ENCODE data around the gene VLDLR. TPM values are rescaled to one million over a fixed set of nuclear protein-coding genes. Genes with fewer than 3 reads are reported as not detected.

Gene VLDLR
- total RNA-seq, 4 donors from 2014 or later: 12.4 to 20.2 (median 15.7) TPM

- DNase-seq: no peak
- Histone ChIP-seq H3K4me1 (peaks cover 0 to 20% (median 0%) of the 10 kb centered on the region in 3 donors), H3K36me3 (peaks cover 0 to 90% (median 11%) of the 10 kb centered on the region in 3 donors), H3K9me3 (no peaks in the 10 kb centered on the region), H3K4me3 (no peak overlapping the region), H3K27ac (no peak overlapping the region), H3K27me3 (no peaks in the 10 kb centered on the region)
- 82 to 87% methylated on average over 7 of the region's 7 CpGs for WGBS, 2 donors
- intact Hi-C loops (cut with DNase I): no loop called here
- TF ChIP-seq CTCF (IDR thresholded peaks at IDR 0.05) (no peak), POLR2A (IDR thresholded peaks at IDR 0.05) (no peak)
These were observed 18.2 kb downstream of the VLDLR start for GRCh38 chr9:2639786-2640185.

DNA sequence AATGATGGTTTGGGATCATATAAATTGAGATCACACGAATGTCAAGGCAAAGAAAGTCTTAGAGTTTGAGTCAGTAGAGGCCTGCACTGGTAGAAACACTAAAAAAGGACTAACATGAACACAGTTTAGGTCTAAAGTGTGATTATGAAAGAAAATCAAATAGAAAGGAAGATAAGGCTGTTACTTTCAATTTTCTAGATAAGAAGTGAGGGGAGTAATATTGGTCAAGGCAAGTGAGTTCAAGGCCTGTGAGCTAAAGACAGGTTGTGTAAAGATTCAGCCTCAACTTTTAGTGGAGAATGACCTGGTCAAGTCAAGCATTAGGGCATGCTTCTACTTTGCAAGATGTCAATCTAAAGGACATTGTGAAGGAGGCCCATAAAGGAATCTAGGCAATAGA, 19.0 kb downstream of the VLDLR start:
- no peak for DNase-seq
- Histone ChIP-seq H3K4me3 (no peak overlapping the region), H3K9me3 (no peaks in the 10 kb centered on the region), H3K4me1 (peaks cover 0 to 14% (median 0%) of the 10 kb centered on the region in 3 donors), H3K27me3 (no peaks in the 10 kb centered on the region), H3K27ac (peak overlapping the region in 2 of 4 donors; percentile 2 to 25), H3K36me3 (peaks cover 0 to 94% (median 11%) of the 10 kb centered on the region in 3 donors)
- 83 to 87% methylated on average over 1 of the region's 1 CpG for WGBS, 2 donors
- intact Hi-C loops (cut with DNase I): no loop called here
- TF ChIP-seq POLR2A (IDR thresholded peaks at IDR 0.05) (no peak), CTCF (IDR thresholded peaks at IDR 0.05) (no peak)

- intact Hi-C loops (cut with DNase I): no loop called here
- no peak for TF ChIP-seq CTCF (IDR thresholded peaks at IDR 0.05)
- TF ChIP-seq POLR2A (IDR thresholded peaks at IDR 0.05): no peak
- H3K27ac ChIP-seq: peak overlapping the region in 2 of 4 donors; percentile 2 to 25
- 69 to 71% methylated on average over 7 to 8 of the region's 8 CpGs for WGBS, 2 donors
- no peak for DNase-seq
- no peaks in the 10 kb centered on the region for H3K27me3 ChIP-seq
- H3K4me3 ChIP-seq: no peak overlapping the region
- peaks cover 0 to 12% (median 0%) of the 10 kb centered on the region in 3 donors for H3K4me1 ChIP-seq
- H3K9me3 ChIP-seq: no peaks in the 10 kb centered on the region
- peaks cover 0 to 94% (median 11%) of the 10 kb centered on the region in 3 donors for H3K36me3 ChIP-seq
These were observed 19.4 kb downstream of the VLDLR start for GRCh38 chr9:2641033-2641432.

- intact Hi-C loops (cut with DNase I): no loop called here
- peaks cover 0 to 95% (median 11%) of the 10 kb centered on the region in 3 donors for H3K36me3 ChIP-seq
- H3K4me3 ChIP-seq: no peak overlapping the region
- H3K27ac ChIP-seq: no peak overlapping the region
- WGBS, 2 donors: 88 to 100% methylated on average over 1 of the region's 1 CpG
- DNase-seq: no peak
- peaks cover 0 to 1% (median 0%) of the 10 kb centered on the region in 3 donors for H3K4me1 ChIP-seq
- H3K27me3 ChIP-seq: no peaks in the 10 kb centered on the region
- no peaks in the 10 kb centered on the region for H3K9me3 ChIP-seq
- TF ChIP-seq POLR2A (IDR thresholded peaks at IDR 0.05): no peak
- TF ChIP-seq CTCF (IDR thresholded peaks at IDR 0.05): no peak
These were observed 20.5 kb downstream of the VLDLR start for GRCh38 chr9:2642068-2642467.

GRCh38 chr9:2645569-2645968, 24.0 kb downstream of the VLDLR start:
- TF ChIP-seq CTCF (IDR thresholded peaks at IDR 0.05) (no peak), POLR2A (IDR thresholded peaks at IDR 0.05) (no peak)
- H3K36me3 ChIP-seq: peaks cover 5 to 99% (median 25%) of the 10 kb centered on the region in 3 donors
- 85 to 88% methylated on average over 4 of the region's 4 CpGs for WGBS, 2 donors
- intact Hi-C loops (cut with DNase I): no loop called here
- no peaks in the 10 kb centered on the region for H3K9me3 ChIP-seq
- H3K27me3 ChIP-seq: no peaks in the 10 kb centered on the region
- no peak overlapping the region for H3K27ac ChIP-seq
- no peaks in the 10 kb centered on the region for H3K4me1 ChIP-seq
- no peak for DNase-seq
- H3K4me3 ChIP-seq: no peak overlapping the region

Measured in esophagus squamous epithelium (tissue), 5 donors.